NCI-H2196 (cell line): ENCODE results near the gene CCNK.

ENCODE experiments used
- DNase-seq: peaks from one replicate; lab custom pipeline; 2025; ENCODE audit not compliant: unreplicated experiment; lab: John Stamatoyannopoulos, UW

CCNK gene

GRCh38 chr14:99518441-99519346 is 37.5 kb downstream of the CCNK start:
- peak; percentile 55 for DNase-seq

GRCh38 chr14:99519347-99519881 is 38.2 kb downstream of the CCNK start:
- DNase-seq, result no peak

GRCh38 chr14:99519931-99520421 is 38.8 kb downstream of the CCNK start:
- no peak for DNase-seq

- no peak for DNase-seq
Observed at GRCh38 chr14:99520571-99521081, 39.4 kb downstream of the CCNK start.

GRCh38 chr14:99521176-99522024 is 40.2 kb downstream of the CCNK start:
- DNase-seq, result no peak

- DNase-seq, result no peak
Observed at GRCh38 chr14:99522025-99522401, 40.8 kb downstream of the CCNK start.

- no peak for DNase-seq
Observed at GRCh38 chr14:99522457-99522891, 41.3 kb downstream of the CCNK start.

GRCh38 chr14:99522934-99523703 is 41.9 kb downstream of the CCNK start:
- no peak for DNase-seq

- no peak for DNase-seq
Observed at GRCh38 chr14:99523704-99524055, 42.5 kb downstream of the CCNK start.

- DNase-seq, result no peak
Observed at GRCh38 chr14:99524091-99524661, 43.0 kb downstream of the CCNK start.

- no peak for DNase-seq
Observed at GRCh38 chr14:99524804-99525698, 43.8 kb downstream of the CCNK start.

GRCh38 chr14:99525699-99526080 is 44.5 kb downstream of the CCNK start:
- DNase-seq, result no peak

GRCh38 chr14:99527026-99527425 is 45.8 kb downstream of the CCNK start:
- DNase-seq, result no peak

- no peak for DNase-seq
Observed at GRCh38 chr14:99527427-99528076, 46.3 kb downstream of the CCNK start.

- DNase-seq, result no peak
Observed at GRCh38 chr14:99529899-99530298, 48.7 kb downstream of the CCNK start.

GRCh38 chr14:99530407-99531155 is 49.4 kb downstream of the CCNK start:
- no peak for DNase-seq

GRCh38 chr14:99531251-99532096 is 50.3 kb downstream of the CCNK start:
- DNase-seq, result no peak
